ENCODE data around the gene FOXA3. TPM values are rescaled to one million over a fixed set of nuclear protein-coding genes. Genes with fewer than 3 reads are reported as not detected.

The FOXA3 gene
- total RNA-seq, 1 donor from 2014 or later: 7.3 TPM

- Histone ChIP-seq H3K27me3 (no peaks in the 10 kb centered on the region), H3K9me3 (ENCODE audit: low read depth) (no peaks in the 10 kb centered on the region), H3K4me3 (no peak overlapping the region), H4K20me1 (ENCODE audit: low read depth) (peaks cover 27% of the 10 kb centered on the region), H2AFZ (replicated peaks) (no peak overlapping the region), H3K27ac (no peak overlapping the region), H3K79me2 (ENCODE audit: low read depth) (peaks cover 21% of the 10 kb centered on the region), H3K4me1 (peaks cover 29% of the 10 kb centered on the region), H3K9ac (no peak overlapping the region), H3F3A (ENCODE audit: low read depth) (peaks cover 32% of the 10 kb centered on the region), H3K36me3 (no peaks in the 10 kb centered on the region), H3K4me2 (peak overlapping the region; percentile 89)
- H3K27ac Mint-ChIP-seq: no peak overlapping the region
- no peak for DNase-seq (ENCODE audit: low spot score)
- peaks cover 38% of the 10 kb centered on the region for H3K4me1 Mint-ChIP-seq
- H3K9me3 Mint-ChIP-seq: no peaks in the 10 kb centered on the region
- peaks cover 13% of the 10 kb centered on the region for H3K27me3 Mint-ChIP-seq (ENCODE audit: insufficient read depth, low read depth)
- H3K36me3 Mint-ChIP-seq: peaks cover 4% of the 10 kb centered on the region
- H3K4me3 Mint-ChIP-seq: no peak overlapping the region
- no peak for TF ChIP-seq EZH2 (IDR thresholded peaks at IDR 0.05)
- TF ChIP-seq EZH2phosphoT487 (IDR thresholded peaks at IDR 0.05): no peak
- TF ChIP-seq, protein P1, sequence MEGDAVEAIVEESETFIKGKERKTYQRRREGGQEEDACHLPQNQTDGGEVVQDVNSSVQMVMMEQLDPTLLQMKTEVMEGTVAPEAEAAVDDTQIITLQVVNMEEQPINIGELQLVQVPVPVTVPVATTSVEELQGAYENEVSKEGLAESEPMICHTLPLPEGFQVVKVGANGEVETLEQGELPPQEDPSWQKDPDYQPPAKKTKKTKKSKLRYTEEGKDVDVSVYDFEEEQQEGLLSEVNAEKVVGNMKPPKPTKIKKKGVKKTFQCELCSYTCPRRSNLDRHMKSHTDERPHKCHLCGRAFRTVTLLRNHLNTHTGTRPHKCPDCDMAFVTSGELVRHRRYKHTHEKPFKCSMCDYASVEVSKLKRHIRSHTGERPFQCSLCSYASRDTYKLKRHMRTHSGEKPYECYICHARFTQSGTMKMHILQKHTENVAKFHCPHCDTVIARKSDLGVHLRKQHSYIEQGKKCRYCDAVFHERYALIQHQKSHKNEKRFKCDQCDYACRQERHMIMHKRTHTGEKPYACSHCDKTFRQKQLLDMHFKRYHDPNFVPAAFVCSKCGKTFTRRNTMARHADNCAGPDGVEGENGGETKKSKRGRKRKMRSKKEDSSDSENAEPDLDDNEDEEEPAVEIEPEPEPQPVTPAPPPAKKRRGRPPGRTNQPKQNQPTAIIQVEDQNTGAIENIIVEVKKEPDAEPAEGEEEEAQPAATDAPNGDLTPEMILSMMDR (IDR thresholded peaks at IDR 0.05): no peak
These were observed 17.2 kb downstream of the FOXA3 start for GRCh38 chr19:45881082-45881908.

GRCh38 chr19:45881909-45882528 lies 17.9 kb downstream of the FOXA3 start:
- no peak for TF ChIP-seq EZH2phosphoT487 (IDR thresholded peaks at IDR 0.05)
- no peak for TF ChIP-seq EZH2 (IDR thresholded peaks at IDR 0.05)
- TF ChIP-seq, protein P1 (IDR thresholded peaks at IDR 0.05): no peak
- no peaks in the 10 kb centered on the region for H3K9me3 Mint-ChIP-seq
- no peaks in the 10 kb centered on the region for H3K9me3 ChIP-seq (ENCODE audit: low read depth)
- DNase-seq (ENCODE audit: low spot score): no peak
- peaks cover 27% of the 10 kb centered on the region for H4K20me1 ChIP-seq (ENCODE audit: low read depth)
- H3K4me1 Mint-ChIP-seq: peaks cover 41% of the 10 kb centered on the region
- H3K27me3 Mint-ChIP-seq (ENCODE audit: insufficient read depth, low read depth): peaks cover 13% of the 10 kb centered on the region
- H3K4me3 ChIP-seq: peak overlapping the region; percentile 54
- no peak overlapping the region for H3K4me3 Mint-ChIP-seq
- H3K36me3 ChIP-seq: no peaks in the 10 kb centered on the region
- peaks cover 4% of the 10 kb centered on the region for H3K36me3 Mint-ChIP-seq
- peak overlapping the region; percentile 89 for H3K4me2 ChIP-seq
- no peaks in the 10 kb centered on the region for H3K27me3 ChIP-seq
- peaks cover 21% of the 10 kb centered on the region for H3K79me2 ChIP-seq (ENCODE audit: low read depth)
- H2AFZ ChIP-seq (replicated peaks): no peak overlapping the region
- H3K9ac ChIP-seq: no peak overlapping the region
- no peak overlapping the region for H3K27ac Mint-ChIP-seq
- H3F3A ChIP-seq (ENCODE audit: low read depth): peaks cover 38% of the 10 kb centered on the region
- no peak overlapping the region for H3K27ac ChIP-seq
- H3K4me1 ChIP-seq: peaks cover 22% of the 10 kb centered on the region

- Mint-ChIP-seq H3K27ac (no peak overlapping the region), H3K27me3 (ENCODE audit: insufficient read depth, low read depth) (peaks cover 15% of the 10 kb centered on the region), H3K9me3 (no peaks in the 10 kb centered on the region), H3K4me3 (peak overlapping the region; percentile 84), H3K4me1 (peaks cover 35% of the 10 kb centered on the region), H3K36me3 (peaks cover 4% of the 10 kb centered on the region)
- Histone ChIP-seq H3K36me3 (no peaks in the 10 kb centered on the region), H3K9me3 (ENCODE audit: low read depth) (no peaks in the 10 kb centered on the region), H3K79me2 (ENCODE audit: low read depth) (peaks cover 21% of the 10 kb centered on the region), H3K27me3 (no peaks in the 10 kb centered on the region), H3K9ac (no peak overlapping the region), H3K4me1 (peaks cover 21% of the 10 kb centered on the region), H3K4me2 (peak overlapping the region; percentile 89), H3K4me3 (peak overlapping the region; percentile 54), H3K27ac (no peak overlapping the region), H3F3A (ENCODE audit: low read depth) (peaks cover 47% of the 10 kb centered on the region), H2AFZ (replicated peaks) (no peak overlapping the region), H4K20me1 (ENCODE audit: low read depth) (peaks cover 27% of the 10 kb centered on the region)
- peak; percentile 92 for DNase-seq (ENCODE audit: low spot score)
- TF ChIP-seq EZH2phosphoT487 (IDR thresholded peaks at IDR 0.05) (no peak), EZH2 (IDR thresholded peaks at IDR 0.05) (peak; percentile 29)
- TF ChIP-seq, protein P1 (IDR thresholded peaks at IDR 0.05): peak; percentile 97
These were observed 18.8 kb downstream of the FOXA3 start for GRCh38 chr19:45882652-45883585.

All from neural progenitor cell (in vitro differentiated cells).